ENCODE measurements around the gene SLC6A5. TPM values are rescaled to one million over a fixed set of nuclear protein-coding genes. Genes with fewer than 3 reads are reported as not detected.

Gene SLC6A5
- polyA plus RNA-seq, 1 of the 3 experiments (the other 2 are of a cell fraction) = not detected

- no peak for TF ChIP-seq IRF3 (IDR thresholded peaks at IDR 0.05; ENCODE audit: low read depth, low read length)
- no peak for TF ChIP-seq TCF12 (IDR thresholded peaks at IDR 0.05)
- TF ChIP-seq RAD21 (IDR thresholded peaks at IDR 0.05; ENCODE audit: low read length) = no peak
- TF ChIP-seq SMC3 (IDR thresholded peaks at IDR 0.05; ENCODE audit: low read depth, low read length) = no peak
- no peak for TF ChIP-seq CHD2 (IDR thresholded peaks at IDR 0.05; ENCODE audit: low read length, partially characterized antibody)
- TF ChIP-seq MXI1 (IDR thresholded peaks at IDR 0.05; ENCODE audit: low read depth, low read length) = no peak
- TF ChIP-seq POLR2AphosphoS5 (IDR thresholded peaks at IDR 0.05; ENCODE audit: low read depth, low read length) = no peak
- TF ChIP-seq, protein P1, sequence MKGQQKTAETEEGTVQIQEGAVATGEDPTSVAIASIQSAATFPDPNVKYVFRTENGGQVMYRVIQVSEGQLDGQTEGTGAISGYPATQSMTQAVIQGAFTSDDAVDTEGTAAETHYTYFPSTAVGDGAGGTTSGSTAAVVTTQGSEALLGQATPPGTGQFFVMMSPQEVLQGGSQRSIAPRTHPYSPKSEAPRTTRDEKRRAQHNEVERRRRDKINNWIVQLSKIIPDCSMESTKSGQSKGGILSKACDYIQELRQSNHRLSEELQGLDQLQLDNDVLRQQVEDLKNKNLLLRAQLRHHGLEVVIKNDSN (IDR thresholded peaks at IDR 0.05; ENCODE audit: borderline replicate concordance, low read depth) = no peak
- TF ChIP-seq YY1 (IDR thresholded peaks at IDR 0.05; ENCODE audit: low read depth) = no peak
- TF ChIP-seq EP300 (IDR thresholded peaks at IDR 0.05; ENCODE audit: borderline replicate concordance in 1 of 2, low read depth in 1 of 2, low read length in 1 of 2) = no peak
- TF ChIP-seq MEF2A (IDR thresholded peaks at IDR 0.05; ENCODE audit: borderline replicate concordance, low read depth) = no peak
- TF ChIP-seq ZBTB33 (IDR thresholded peaks at IDR 0.05; ENCODE audit: borderline replicate concordance, low read depth) = no peak
Measured at GRCh38 chr11:20583201-20583600, 16.2 kb upstream of the SLC6A5 start (continued).

GRCh38 chr11:20584093-20584774, 15.2 kb upstream of the SLC6A5 start:
- no peak for TF ChIP-seq POLR2AphosphoS5 (IDR thresholded peaks at IDR 0.05; ENCODE audit: low read depth, low read length)
- H2AFZ ChIP-seq (ENCODE audit: low read depth) = no peak overlapping the region
- H3K27me3 ChIP-seq (ENCODE audit: insufficient read depth) = no peaks in the 10 kb centered on the region
- WGBS (ENCODE audit: low lambda C conversion rate) = 9% methylated on average over 4 of the region's 4 CpGs
- CTCF ChIA-PET = interaction anchor here (1.3 kb wide), 1 partner anchor 229 kb away, joined by 3 read pairs; no protein-coding TSS in a partner anchor
- H3K4me1 ChIP-seq (ENCODE audit: control insufficient read depth in 1 of 2, insufficient read depth in 2 of 2, low read depth in 1 of 2, low read length in 1 of 2) = no peaks in the 10 kb centered on the region; a peak in 1 of 4 replicates
- no peak overlapping the region for H3K4me3 ChIP-seq (ENCODE audit: low read depth in 2 of 2, low read length in 1 of 2)
- H3K79me2 ChIP-seq (ENCODE audit: insufficient read depth) = no peaks in the 10 kb centered on the region
- H3K9me3 ChIP-seq = no peaks in the 10 kb centered on the region
- H3K4me2 ChIP-seq = no peak overlapping the region
- no peaks in the 10 kb centered on the region for H3K9me2 ChIP-seq
- H3F3A ChIP-seq (replicated peaks; ENCODE audit: insufficient read depth) = no peaks in the 10 kb centered on the region
- no peak for DNase-seq
- no peaks in the 10 kb centered on the region for H3K36me3 ChIP-seq (replicated peaks in 1 of 2; ENCODE audit: control insufficient read depth in 1 of 2, insufficient read depth in 2 of 2, low read length in 1 of 2)
- H3K9ac ChIP-seq = no peak overlapping the region
- no peaks in the 10 kb centered on the region for H4K20me1 ChIP-seq (ENCODE audit: insufficient read depth)
- no peak overlapping the region for H3K27ac ChIP-seq (ENCODE audit: low read depth in 2 of 2, low read length in 1 of 2)
- POLR2A ChIA-PET = no interaction called here

Data from SK-N-SH (cell line).